Measurements from ENCODE around the gene PDE1A.
"Not testable (repeated sequence)": the region's sequence is repeated elsewhere in the genome, so short reads cannot be mapped to it uniquely, and the experiment has no call there.

The PDE1A gene

DNA sequence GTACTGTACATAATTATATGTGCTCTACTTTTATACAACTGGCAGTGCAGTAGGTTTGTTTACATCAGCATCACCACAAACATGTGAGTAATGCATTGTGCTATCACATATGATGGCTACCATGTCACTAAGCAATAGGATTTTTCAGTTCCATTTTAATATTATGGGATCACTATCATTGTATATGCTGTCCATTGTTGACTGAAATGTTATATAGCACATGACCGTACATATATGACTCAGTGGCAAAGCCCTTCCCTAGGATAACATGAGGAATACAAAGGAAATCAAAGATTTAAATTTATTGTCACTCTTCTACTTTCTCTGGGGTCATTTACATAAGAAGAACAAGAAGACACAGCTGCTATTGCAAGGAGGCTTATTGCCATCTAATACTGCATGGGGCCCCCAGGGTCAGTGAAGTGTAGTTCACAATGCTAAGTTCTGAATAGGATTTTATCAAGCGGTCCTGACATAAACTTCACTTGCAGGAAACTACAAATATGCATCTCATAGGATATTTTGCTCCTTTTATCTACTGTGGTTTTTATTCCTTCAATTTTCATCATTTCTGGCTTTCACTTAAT is 21.8 kb downstream of the PDE1A start:
- no peak for DNase-seq

DNA sequence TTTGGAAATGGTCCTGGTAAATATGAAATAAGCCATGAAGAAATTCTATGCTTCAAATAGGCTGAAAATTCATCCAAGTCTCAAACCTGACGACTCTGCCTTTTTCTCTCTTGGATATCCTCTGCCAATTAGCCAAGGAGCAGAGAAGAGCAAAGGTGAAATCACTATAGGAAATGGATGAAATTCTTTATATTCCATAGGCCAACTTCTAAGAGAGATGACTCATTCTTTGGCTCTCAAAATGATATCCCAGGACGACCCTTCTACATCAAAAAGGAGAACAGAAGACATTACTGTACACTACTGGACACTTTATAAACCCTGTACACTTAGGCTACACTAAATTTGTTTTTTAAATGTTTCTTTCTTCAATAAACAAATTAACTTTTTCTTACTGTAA is 22.7 kb downstream of the PDE1A start:
- DNase-seq: no peak

DNA sequence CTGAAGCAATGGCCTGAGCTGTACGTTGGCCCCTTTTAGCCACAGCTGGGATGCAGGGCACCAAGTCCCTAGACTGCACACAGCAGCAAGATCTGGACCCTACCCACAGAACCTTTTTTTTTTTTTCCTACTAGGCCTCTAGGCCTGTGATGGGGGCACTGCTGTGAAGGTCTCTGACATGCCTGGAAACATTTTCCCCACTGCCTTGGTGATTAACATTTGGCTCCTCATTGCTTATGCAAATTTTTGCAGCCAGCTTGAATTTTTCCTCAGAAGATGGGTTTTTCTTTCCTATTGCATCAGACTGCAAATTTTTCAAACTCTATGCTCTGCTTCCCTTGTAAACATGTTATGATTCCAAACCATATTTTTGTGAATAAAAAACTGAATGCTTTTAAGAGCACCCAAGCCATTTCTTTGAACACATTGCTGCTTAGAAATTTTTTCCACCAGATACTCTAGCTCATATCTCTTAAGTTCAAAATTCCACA is 33.5 kb downstream of the PDE1A start:
- no peak for DNase-seq

DNA sequence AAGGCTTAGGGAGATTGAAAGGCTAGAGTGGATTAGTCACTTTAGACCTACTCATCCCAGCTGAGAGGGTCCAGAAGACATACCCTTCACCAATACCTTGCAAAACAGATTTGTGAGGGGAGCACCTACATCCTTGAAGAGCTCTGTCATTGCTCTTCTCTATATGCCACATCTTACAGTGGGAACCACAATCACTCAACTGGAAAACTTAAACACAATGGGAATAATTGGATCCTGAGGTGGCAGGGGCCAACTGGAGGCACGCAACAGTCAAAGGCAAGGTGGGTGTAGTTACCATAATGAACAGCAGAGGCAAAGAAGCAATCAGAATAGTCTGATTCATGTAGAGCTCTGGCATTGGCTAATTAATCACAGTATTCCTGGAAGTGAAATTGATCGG is 35.4 kb downstream of the PDE1A start:
- no peak for DNase-seq

DNA sequence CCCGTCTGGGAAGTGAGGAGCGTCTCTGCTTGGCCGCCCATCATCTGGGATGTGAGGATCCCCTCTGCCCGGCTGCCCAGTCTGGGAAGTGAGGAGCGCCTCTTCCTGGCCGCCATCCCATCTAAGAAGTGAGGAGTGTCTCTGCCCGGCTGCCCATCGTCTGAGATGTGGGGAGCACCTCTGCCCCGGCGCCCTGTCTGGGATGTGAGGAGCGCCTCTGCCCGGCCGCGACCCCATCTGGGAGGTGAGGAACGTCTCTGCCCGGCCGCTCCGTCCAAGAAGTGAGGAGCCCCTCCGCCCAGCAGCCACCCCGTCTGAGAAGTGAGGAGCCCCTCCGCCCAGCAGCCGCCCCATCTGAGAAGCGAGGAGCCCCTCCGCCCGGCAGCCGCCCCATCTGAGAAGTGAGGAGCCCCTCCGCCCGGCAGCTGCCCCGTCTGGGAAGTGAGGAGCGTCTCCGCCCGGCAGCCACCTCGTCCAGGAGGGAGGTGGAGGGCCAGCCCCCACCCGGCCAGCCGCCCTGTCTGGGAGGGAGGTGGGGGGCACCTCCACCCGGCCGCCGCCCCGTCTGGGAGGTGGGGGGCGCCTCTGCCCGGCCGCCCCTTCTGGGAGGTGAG is 40.5 kb downstream of the PDE1A start:
- not testable (repeated sequence) for DNase-seq

DNA sequence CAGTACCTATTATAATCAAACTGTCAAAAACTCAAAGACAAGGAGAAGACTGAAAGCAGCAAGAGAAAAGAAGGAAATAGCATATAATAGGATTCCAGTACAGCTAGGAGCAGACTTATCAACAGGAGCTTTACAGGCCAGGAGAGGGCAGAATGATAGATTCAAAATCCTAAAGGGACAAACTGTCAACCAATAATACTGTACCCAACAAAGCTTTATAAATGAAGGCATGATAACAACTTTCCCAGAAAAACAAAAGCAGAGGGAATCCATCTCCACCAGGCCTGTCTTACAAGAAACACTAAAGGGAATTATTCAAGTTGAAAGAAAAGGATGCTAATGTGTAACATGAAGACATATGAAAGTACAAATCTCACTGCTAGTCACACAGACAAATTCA is 42.0 kb downstream of the PDE1A start:
- DNase-seq: no peak

DNA sequence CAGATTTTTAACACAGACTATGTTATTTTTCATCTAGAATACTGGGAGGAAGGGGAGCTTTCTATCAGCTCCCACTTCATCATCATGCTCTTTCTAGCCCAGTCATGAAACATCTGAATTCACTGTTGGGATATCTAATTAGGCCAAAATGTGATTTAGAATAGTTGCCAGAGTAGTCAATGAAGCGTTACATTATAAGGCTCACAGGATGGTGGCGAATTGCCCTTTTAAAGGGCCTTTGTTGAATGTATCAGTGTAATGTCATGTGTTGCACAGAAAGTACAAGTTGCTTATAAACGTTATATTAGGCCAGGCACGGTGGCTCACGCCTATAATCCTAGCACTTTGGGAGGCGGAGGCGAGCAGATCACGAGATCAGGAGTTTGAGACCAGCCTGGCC is 45.6 kb downstream of the PDE1A start:
- DNase-seq: no peak

DNA sequence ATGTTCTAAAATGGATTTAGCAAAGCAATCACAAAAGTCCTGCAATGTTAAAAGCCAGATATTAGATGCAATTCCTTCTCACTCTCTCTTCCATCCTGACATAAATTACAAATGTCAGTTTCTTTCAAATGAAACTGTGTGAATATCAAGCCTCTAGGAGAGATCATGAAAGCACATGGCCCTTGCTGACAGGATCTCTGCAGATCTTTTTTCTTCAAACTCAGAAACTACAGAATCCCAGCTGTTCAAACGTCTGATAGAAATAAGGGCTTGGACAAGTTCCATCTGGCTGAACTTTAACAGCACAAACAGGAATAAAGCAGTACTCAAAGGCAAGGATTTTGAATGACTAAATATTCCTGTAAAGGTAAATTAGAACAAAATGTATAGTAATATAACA is 47.6 kb downstream of the PDE1A start:
- no peak for DNase-seq

DNA sequence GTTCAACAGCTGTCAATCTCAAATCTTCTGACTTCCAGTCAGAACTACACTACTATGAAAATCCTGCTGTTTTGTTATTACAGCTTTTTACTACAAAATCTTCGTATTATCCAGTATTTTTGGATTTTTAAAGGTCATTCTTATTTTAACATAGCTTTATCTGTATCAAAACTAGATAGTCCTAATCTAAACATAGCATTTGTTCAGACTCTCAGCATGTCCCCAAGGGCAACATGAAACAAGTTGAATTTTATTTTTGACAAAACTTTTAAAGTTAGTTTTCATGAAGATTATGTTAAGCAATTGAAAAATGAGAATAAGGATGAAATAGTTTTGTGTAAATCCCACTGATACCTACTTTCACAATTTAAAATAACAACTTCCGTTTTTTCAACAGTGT is 48.1 kb downstream of the PDE1A start:
- DNase-seq: no peak

DNA sequence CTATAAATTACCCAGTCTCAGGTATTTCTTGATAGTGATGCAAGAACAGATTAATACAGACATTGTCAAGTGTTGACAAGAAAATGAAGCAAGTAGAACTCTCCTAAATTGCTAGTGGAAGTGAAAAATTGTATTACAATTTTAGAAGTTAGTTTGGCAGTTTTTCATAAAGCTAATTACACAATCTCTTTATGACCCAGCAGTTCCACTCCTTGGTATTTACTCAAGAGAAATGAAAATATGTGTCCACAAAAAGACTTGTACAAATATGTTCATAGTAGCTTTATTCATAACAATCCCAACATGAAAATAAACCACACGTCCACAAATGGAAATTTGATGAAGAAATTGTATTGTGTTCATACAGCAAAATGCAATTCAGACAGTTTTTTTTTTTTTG is 49.4 kb downstream of the PDE1A start:
- no peak for DNase-seq

DNA sequence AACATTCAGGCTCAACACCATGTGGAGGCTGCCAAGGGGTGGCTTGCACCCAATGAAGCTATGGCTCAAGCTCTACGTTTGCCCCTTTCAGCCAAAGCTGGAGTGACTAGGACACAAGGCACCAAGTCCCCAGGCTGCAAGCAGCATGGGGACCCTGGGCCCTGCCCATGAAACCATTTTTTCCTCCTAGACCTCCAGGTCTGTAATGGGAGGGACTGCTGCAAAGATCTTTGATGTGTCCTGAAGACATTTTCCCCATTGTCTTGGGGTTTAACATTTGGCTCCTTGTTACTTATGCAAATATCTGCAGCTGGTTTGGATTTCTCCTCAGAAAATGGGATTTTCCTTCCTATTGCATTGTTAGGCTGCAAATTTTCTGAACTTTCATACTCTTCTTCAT is 51.0 kb downstream of the PDE1A start:
- no peak for DNase-seq

DNA sequence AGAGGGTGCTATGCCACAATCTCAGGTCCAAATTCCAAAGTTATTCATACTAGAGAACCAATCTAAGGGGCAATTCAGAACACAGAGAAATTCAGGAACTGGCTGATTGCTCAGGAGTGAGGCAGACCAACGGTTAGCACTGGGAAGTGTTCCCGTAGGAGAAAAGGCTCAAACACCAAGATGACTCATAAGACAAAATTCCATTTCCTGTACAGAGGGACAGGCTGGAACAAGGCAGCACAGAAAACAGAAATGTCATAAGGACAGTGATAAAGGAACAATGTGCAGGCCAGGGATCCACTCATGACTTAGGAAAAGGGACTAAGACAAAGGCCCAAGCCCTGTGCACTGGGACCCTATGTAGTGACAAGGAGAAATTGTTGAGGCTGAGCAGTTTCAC is 54.2 kb downstream of the PDE1A start:
- no peak for DNase-seq

DNA sequence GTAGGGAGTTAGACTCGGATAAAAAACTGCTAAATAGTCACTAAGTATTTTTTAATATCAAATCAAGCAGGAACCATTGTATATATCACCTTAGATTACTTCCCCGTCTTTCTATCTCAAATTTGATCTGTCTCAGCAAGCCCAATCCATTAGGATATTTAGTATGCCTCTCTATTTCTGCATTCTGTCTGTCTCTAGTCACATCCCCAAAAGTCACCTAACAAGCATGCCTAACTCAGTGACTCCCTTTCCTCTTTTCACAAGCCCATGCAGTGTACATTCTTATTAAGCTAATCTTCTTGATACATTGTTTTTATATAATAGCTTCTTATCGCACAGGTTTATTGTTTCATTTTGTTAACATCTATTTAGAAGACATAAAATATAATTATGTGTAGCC is 57.8 kb downstream of the PDE1A start:
- no peak for DNase-seq

DNA sequence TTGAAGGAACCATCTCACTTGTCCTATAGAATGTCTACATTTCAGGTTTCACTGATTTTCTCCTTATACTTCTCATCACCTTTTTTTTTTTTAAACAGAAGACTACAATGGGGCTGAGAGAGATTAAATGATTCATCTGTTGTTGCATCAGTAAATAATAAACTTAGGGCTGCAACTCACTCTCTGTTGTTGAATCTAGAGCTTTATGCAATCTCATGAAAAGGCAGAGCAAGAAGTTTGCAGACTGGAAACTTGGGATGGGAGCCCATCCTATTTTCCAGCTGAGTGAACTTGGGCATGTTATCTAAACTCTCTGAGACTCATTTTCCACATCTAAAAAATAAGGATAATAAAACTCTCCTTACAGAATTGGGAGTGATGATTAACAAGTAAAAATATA is 58.4 kb downstream of the PDE1A start:
- no peak for DNase-seq

DNA sequence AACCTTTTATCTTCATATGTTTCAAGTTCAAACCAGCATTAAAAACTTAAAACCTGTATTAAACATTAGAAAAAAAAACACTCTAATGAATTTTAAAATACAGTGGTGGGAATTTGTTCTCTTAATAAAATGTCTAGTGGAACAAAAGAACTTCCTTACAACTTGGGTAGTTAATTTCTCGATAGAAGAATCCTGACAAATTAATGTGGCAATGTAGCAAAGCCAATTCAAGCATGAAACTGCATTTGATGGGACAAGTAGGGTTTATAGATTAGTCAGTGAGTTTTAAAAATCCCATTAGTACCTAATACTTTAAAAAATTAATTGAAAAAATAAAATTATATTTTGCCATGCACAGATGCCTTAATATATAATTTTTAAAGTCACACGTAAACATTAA is 59.4 kb downstream of the PDE1A start:
- no peak for DNase-seq

DNA sequence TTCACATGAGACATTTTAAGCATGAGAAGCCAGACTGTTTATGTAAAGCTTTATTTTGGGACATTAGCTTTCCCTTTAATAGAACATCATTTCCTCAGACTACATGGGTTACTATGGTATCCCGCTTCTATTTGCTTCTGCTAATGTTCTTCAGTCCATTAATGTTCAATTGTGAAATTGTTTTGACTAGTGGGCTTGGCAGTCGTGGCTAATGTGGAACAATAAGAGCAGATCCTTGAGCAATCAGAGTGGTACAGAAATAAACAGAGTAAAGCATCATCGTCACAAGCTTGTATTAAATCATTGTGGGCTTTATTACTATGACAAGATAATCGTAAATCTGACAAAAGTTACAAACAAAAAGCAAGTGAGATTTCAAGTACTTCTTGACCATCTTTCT is 60.2 kb downstream of the PDE1A start:
- DNase-seq: no peak

DNA sequence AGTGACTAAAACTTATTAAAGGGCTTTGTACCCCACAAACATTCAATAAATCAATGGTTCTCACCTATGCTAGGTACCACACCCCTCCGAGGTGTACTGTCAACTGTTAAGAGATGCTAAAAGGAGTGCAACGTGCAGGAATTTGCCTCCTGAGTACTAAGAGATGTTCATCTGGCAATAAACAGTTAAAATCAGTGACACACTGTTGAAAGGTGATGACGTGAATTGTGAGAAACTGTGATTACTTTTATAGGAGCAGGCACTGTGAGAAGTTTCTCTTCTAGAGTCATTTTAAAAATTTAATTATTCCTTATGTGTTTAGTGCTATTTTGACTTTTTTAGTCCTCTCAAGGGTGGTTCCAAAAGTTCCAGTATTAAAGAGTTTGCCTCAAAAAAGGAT is 61.0 kb downstream of the PDE1A start:
- DNase-seq: no peak

DNA sequence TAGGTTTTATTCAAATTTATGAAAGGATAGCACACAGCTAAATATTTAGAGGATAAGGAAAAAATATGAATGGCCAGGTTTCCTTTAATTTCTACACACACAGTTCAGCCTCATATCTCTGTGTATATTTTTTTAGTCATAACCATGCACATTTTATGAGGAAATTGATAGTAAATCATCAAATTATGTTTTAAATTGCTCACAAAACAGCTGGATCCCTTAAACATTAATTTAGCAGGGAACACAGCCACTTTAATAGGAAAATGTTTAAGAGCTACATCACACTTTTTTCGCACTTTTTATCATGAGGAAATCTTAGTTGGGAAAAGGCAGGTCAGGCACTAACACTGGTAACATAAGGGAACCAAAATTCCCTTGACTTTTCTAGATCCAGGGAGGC is 65.4 kb downstream of the PDE1A start:
- DNase-seq: no peak

DNA sequence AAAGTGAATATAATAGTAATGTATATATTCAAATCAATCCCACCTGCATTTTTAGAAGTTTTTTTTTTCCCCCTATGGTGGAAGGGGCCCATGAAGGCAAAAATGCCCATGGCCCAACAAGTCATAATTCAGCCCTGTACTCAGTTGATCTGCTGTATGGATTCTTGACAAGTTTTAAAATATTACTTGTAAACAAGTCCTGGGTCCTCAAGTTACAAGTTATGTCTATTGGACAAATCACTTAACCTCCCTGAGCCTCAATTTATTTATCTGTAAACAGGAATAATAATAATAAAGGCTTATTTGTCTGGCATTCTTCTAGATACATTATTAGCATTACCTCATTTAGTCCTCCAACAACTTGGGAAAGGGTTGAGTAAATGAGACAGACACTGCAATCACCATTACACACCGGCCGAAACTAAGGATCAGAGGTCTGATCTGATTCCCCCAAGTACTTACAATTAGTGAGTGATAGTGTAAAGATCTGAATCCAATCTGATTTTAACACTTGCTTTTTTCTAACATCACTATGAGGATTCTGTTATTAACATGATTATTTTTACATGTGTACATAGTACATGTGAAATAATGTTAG is 66.1 kb downstream of the PDE1A start:
- DNase-seq: no peak

DNA sequence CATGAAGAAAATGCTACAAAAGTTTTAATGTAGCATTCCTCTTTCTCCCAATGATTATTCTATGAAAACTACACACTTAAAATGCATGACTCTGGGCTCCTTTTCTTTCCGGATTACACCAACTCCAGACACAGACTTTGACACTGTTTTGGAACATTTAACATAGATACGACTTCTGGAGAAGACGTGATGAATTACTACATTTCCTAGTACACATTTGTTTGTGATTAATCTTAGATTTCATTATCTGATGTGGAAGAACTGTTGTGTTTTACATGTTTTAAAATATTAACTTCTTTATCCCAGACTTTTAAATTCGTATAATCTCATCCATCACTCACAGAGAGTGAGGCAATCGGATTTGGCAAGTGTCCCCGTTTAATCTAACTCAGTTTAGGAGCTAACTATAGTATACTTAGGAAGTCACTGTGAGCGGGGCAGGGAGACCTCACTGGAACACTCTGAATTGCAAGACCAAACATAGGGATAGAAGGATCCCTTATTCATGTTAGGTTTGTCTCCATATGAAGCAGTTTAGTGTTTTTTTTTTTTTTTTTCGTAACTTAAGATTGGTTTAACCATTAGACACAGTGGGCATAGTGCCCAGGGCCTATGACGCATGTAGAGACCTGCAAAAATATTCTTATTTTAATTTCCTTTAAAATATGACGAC is 66.7 kb downstream of the PDE1A start:
- no peak for DNase-seq

DNA sequence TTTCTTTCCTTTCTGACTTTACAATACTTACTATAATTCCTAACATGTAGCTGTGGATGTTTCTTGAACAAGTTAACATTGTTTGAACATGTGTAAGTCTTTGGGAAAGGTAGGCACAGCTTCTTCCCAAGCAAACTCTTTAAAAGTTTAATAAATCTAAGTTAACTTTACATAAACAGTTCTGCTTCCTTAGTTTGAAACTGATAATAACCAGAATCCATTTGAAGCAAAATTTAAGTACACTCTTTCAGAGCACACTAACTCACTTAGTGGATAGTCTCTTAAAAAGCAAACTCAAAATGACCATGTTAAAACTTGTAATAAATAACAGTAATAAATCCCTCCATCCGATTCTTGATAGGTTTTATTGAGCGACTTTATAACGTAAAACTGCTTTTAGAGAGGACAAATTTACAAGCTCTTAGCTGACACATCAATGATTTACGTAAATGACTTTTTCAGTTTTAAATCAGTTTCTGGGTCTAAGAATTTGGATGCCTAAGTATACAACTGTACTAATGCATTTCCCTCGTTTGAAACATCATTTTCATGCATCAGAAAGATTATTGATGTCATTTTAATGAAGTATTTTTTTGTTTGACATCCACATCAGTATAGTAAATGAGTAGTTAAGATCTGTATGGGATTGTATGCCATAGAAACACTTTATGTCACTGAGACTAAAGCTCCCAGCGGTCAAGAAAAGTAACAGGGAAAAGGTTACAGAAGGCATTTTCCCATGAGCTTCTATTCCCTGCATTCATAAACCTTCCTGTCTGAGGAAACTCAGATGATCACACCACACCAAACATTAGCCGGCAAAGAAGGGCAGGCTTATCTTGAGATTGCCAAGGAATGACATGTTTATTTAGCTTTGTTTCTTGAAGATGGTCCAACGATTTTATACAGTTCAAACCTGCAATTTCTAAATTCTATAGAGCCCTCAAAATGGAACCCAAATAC is 67.5 kb downstream of the PDE1A start:
- no peak for DNase-seq

DNA sequence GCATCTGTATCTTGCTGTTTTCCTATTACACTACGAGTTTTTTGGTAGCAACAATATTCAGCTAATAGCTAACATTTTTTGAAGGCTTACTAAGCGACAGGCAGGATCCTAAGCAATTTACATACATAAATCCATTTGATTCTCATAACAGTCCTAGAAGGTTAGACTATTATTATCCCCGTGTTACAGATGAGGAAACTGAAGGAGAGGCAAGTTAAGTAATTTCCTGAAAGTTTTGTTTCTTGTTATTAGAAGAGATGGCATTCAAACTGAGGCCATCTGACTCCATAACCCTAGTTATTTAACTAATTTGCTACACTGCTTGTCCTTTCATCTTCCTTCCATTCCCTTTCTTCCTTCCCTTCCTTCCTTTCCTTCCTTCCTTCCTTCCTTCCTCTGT is 68.2 kb downstream of the PDE1A start:
- no peak for DNase-seq

DNA sequence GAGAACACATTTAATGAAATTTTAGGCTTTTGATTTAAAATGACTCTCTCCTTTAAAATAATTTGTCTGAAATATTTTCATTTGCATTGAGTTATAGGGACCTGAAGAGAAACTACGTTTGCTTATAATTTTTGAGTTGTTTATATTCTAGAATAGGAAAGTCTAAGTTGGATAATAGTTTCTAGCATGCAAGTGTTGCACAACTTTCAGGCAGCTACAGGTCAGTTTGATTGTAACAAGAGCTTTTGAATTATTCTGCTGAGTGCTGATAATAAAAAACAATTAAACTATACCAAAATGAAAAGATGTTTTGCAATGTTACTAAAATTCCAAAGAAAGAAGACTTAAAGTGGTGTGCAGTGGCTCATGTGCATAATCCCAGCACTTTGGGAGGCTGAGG is 71.0 kb downstream of the PDE1A start:
- DNase-seq: no peak
